Neural cell (in vitro differentiated cells): ENCODE data around the gene CMTM8. TPM values are rescaled to one million over a fixed set of nuclear protein-coding genes. Genes with fewer than 3 reads are reported as not detected.

Source experiments
- H2AFZ ChIP-seq: fragments of 200-600, 300-800 bp; sonication (generic), shearing (Covaris generic); 2 replicates; pipeline ENCODE4 v1.6.0; 2014; ENCODE audit warnings: low read depth, mild to moderate bottlenecking, antibody characterized with exemption, low read length, moderate library complexity
- H3F3A ChIP-seq: fragments of 200-600 bp; shearing (Covaris generic); 2 replicates; pipeline ENCODE4 v1.6.1; 2016; ENCODE audit warnings: mild to moderate bottlenecking, moderate library complexity, mixed read lengths, antibody characterized with exemption, low read length; ENCODE audit not compliant: insufficient read depth, poor library complexity, severe bottlenecking
- H3K27ac ChIP-seq: fragments of 200-600, 300-800 bp; sonication (generic), shearing (Covaris generic); 2 replicates; pipeline ENCODE4 v1.5.1; 2014; ENCODE audit warnings: mild to moderate bottlenecking, low read length, moderate library complexity
- H3K27me3 ChIP-seq: fragments of 300-800, 200-600 bp; sonication (generic), shearing (Covaris generic); 2 replicates; pipeline ENCODE4 v1.6.0; 2014; ENCODE audit warnings: mild to moderate bottlenecking, low read depth, low read length, moderate library complexity; ENCODE audit not compliant: insufficient read depth
- H3K36me3 ChIP-seq: fragments of 300-800, 200-600 bp; sonication (generic), shearing (Covaris generic); 2 replicates; pipeline ENCODE4 v1.5.1; 2014; ENCODE audit warnings: mild to moderate bottlenecking, antibody characterized with exemption, low read length, moderate library complexity; ENCODE audit not compliant: insufficient read depth
- H3K4me2 ChIP-seq: fragments of 300-800, 200-600 bp; sonication (generic), shearing (Covaris generic); 2 replicates; pipeline ENCODE4 v1.6.0; 2014; ENCODE audit warnings: mild to moderate bottlenecking, low read length
- H3K4me3 ChIP-seq: fragments of 300-800, 200-600 bp; sonication (generic), shearing (Covaris generic); 2 replicates; pipeline ENCODE4 v1.5.1; 2014; ENCODE audit warnings: mild to moderate bottlenecking, low read length, moderate library complexity
- H3K79me2 ChIP-seq: fragments of 200-600 bp; shearing (Covaris generic); replicated peaks from 2 replicates; pipeline ENCODE4 v1.6.0; 2014; ENCODE audit warnings: mild to moderate bottlenecking, low read length, moderate library complexity; ENCODE audit not compliant: insufficient read depth
- H3K9ac ChIP-seq: fragments of 300-800, 200-600 bp; sonication (generic), shearing (Covaris generic); 2 replicates; pipeline ENCODE4 v1.6.1; 2016; ENCODE audit warnings: mild to moderate bottlenecking, low read length, mixed read lengths
- H3K9me2 ChIP-seq: fragments of 200-600 bp; shearing (Covaris generic); 2 replicates; pipeline ENCODE4 v1.6.1; 2016; ENCODE audit warnings: mild to moderate bottlenecking, low read length, mixed read lengths; ENCODE audit not compliant: insufficient read depth
- H3K9me3 ChIP-seq: fragments of 200-600, 300-800 bp; sonication (generic), shearing (Covaris generic); 2 replicates; pipeline ENCODE4 v1.6.1; 2016; ENCODE audit warnings: mild to moderate bottlenecking, mixed run types, low read length, moderate library complexity, mixed read lengths
- H4K20me1 ChIP-seq: fragments of 200-600 bp; shearing (Covaris generic); 2 replicates; pipeline ENCODE4 v1.6.1; 2016; ENCODE audit warnings: mild to moderate bottlenecking, mixed run types; ENCODE audit not compliant: insufficient read depth
- EZH2 ChIP-seq: fragments of 200-600, 300-800 bp; shearing (Covaris generic), sonication (generic); IDR thresholded peaks from 2 replicates; pipeline ENCODE4 v1.6.1; 2014; ENCODE audit warnings: antibody characterized with exemption, low read length, borderline replicate concordance, mild to moderate bottlenecking; ENCODE audit not compliant: insufficient read depth, poor library complexity, severe bottlenecking
- MXI1 ChIP-seq: fragments of 450-650 bp; conservative IDR thresholded peaks from 2 replicates; pipeline ENCODE4 v1.6.1; 2014; ENCODE audit warnings: antibody characterized with exemption, mild to moderate bottlenecking; ENCODE audit not compliant: poor library complexity, severe bottlenecking
- POLR2AphosphoS5 ChIP-seq: IDR thresholded peaks from 2 replicates; pipeline ENCODE4 v1.6.1; 2012
- RAD21 ChIP-seq: fragments of 450-650 bp; conservative IDR thresholded peaks from 2 replicates; pipeline ENCODE4 v1.6.1; 2014; ENCODE audit warnings: antibody characterized with exemption, mild to moderate bottlenecking, moderate library complexity
- SMC3 ChIP-seq: fragments of 450-650 bp; conservative IDR thresholded peaks from 2 replicates; pipeline ENCODE4 v1.6.1; 2014; ENCODE audit warnings: antibody characterized with exemption, mild to moderate bottlenecking, moderate library complexity; ENCODE audit not compliant: poor library complexity
- TAF1 ChIP-seq: IDR thresholded peaks from 2 replicates; pipeline ENCODE4 v1.6.1; 2012; ENCODE audit warnings: low read depth
- polyA plus RNA-seq: library from polyadenylated mRNA; depleted of rRNA; stranded (reverse); fragments of >200 nt; gene quantifications from 2 replicates; pipeline ENCODE4 v1.2.3, GENCODE V29; 2014
- TF ChIP-seq, protein P1 (sequence below): fragments of 450-650 bp; IDR thresholded peaks from 2 replicates; pipeline ENCODE4 v1.5.1; 2014; ENCODE audit warnings: antibody characterized with exemption, mild to moderate bottlenecking, moderate library complexity; ENCODE audit not compliant: poor library complexity, severe bottlenecking
- TF ChIP-seq, protein P2 (sequence below): IDR thresholded peaks from 2 replicates; pipeline ENCODE4 v1.6.1; 2012; ENCODE audit warnings: borderline replicate concordance

Gene CMTM8
- polyA plus RNA-seq, 1 donor from 2014 or later = not detected

DNA sequence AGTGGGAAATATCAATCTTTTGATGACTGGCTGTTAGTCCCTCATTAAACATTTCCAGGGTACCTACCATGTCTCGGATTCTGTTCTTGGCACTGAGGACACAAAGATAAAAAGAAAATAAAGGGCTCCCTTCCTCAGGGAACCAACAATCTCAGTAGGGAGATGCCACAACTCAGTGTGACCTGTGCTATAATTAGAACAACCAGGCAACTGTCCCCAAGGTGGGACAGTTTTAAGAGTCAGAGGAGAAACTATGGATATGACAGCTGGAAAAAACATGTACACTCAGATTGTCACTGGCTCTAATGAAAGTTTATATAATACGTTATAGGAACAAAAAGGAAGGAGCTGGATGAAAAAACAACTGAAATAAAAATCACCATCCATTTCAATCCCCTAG is 23.3 kb upstream of the CMTM8 start:
- Histone ChIP-seq H3F3A (no peaks in the 10 kb centered on the region), H3K4me2 (no peak overlapping the region), H3K9ac (no peak overlapping the region), H3K36me3 (no peaks in the 10 kb centered on the region), H3K79me2 (no peaks in the 10 kb centered on the region), H3K4me3 (no peak overlapping the region), H3K27ac (no peak overlapping the region), H4K20me1 (no peaks in the 10 kb centered on the region), H3K9me3 (no peaks in the 10 kb centered on the region), H2AFZ (no peak overlapping the region), H3K27me3 (no peaks in the 10 kb centered on the region), H3K9me2 (no peaks in the 10 kb centered on the region)
- TF ChIP-seq SMC3 = no peak
- no peak for TF ChIP-seq TAF1
- TF ChIP-seq, protein P1, sequence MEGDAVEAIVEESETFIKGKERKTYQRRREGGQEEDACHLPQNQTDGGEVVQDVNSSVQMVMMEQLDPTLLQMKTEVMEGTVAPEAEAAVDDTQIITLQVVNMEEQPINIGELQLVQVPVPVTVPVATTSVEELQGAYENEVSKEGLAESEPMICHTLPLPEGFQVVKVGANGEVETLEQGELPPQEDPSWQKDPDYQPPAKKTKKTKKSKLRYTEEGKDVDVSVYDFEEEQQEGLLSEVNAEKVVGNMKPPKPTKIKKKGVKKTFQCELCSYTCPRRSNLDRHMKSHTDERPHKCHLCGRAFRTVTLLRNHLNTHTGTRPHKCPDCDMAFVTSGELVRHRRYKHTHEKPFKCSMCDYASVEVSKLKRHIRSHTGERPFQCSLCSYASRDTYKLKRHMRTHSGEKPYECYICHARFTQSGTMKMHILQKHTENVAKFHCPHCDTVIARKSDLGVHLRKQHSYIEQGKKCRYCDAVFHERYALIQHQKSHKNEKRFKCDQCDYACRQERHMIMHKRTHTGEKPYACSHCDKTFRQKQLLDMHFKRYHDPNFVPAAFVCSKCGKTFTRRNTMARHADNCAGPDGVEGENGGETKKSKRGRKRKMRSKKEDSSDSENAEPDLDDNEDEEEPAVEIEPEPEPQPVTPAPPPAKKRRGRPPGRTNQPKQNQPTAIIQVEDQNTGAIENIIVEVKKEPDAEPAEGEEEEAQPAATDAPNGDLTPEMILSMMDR = no peak
- no peak for TF ChIP-seq POLR2AphosphoS5
- TF ChIP-seq RAD21 = no peak

DNA sequence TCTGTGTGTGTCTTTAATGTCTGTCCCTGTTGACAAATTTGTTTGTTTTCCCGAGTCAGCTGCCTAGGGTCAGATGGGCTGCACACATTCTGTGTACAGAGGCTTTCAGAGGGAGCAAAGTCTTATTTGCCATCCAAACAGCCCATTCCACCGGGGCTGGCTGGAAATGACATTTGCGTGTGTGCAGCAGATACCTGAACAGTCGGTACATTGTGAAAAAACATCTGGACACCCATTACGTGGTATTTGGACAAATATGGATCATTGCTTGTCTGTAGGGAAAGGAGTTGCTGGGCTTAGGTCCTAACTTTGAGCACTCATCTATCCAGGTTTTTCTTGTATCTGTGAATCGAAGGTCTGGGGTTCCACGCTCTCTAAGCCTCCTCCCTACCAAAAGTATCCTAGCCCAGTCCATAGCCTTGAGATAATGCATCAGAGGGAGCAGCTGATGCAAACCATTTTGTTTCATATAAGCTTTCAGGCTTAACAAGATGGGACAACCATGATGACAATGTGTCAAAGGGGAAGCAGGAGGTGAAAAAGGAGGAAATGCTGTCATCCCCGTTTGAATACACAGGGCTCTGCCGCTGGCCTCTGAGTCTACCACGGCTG is 22.2 kb upstream of the CMTM8 start:
- Histone ChIP-seq H4K20me1 (no peaks in the 10 kb centered on the region), H3K9me2 (no peaks in the 10 kb centered on the region), H3K9me3 (no peaks in the 10 kb centered on the region), H3F3A (no peaks in the 10 kb centered on the region), H3K27ac (no peak overlapping the region), H3K4me2 (no peak overlapping the region), H3K4me3 (no peak overlapping the region), H3K36me3 (no peaks in the 10 kb centered on the region), H3K79me2 (no peaks in the 10 kb centered on the region), H2AFZ (no peak overlapping the region), H3K9ac (no peak overlapping the region), H3K27me3 (no peaks in the 10 kb centered on the region)
- TF ChIP-seq, protein P2, sequence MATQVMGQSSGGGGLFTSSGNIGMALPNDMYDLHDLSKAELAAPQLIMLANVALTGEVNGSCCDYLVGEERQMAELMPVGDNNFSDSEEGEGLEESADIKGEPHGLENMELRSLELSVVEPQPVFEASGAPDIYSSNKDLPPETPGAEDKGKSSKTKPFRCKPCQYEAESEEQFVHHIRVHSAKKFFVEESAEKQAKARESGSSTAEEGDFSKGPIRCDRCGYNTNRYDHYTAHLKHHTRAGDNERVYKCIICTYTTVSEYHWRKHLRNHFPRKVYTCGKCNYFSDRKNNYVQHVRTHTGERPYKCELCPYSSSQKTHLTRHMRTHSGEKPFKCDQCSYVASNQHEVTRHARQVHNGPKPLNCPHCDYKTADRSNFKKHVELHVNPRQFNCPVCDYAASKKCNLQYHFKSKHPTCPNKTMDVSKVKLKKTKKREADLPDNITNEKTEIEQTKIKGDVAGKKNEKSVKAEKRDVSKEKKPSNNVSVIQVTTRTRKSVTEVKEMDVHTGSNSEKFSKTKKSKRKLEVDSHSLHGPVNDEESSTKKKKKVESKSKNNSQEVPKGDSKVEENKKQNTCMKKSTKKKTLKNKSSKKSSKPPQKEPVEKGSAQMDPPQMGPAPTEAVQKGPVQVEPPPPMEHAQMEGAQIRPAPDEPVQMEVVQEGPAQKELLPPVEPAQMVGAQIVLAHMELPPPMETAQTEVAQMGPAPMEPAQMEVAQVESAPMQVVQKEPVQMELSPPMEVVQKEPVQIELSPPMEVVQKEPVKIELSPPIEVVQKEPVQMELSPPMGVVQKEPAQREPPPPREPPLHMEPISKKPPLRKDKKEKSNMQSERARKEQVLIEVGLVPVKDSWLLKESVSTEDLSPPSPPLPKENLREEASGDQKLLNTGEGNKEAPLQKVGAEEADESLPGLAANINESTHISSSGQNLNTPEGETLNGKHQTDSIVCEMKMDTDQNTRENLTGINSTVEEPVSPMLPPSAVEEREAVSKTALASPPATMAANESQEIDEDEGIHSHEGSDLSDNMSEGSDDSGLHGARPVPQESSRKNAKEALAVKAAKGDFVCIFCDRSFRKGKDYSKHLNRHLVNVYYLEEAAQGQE = no peak
- no peak for TF ChIP-seq EZH2
- TF ChIP-seq, protein P1 = no peak
- TF ChIP-seq MXI1 = no peak
